ENCODE data around the gene CEMIP.

CEMIP gene

DNA sequence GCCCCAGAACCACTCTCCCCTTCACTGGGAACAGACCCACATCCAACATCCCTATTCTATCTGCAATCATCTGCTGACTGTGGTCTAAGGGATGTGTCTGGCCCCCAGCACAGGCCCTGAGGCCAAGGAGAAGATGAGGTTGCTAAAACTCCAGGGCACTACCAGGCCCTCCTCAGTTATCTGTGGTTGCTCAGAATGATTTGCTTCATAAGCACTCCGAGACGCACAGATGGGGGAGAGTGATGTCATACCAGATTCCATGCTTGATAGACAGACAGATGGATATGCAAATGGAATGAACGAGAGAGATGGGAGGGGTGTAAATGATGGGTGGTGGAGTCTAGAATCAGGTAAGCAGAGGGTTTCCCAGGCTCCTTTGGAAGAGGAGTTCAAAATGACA is 57.8 kb downstream of the CEMIP start:
- no peaks in the 10 kb centered on the region for H3K36me3 Mint-ChIP-seq (ENCODE audit: insufficient read depth)
- DNase-seq (ENCODE audit: low spot score in 2 of 2): no peak
- H3K27ac Mint-ChIP-seq (ENCODE audit: low read depth): no peak overlapping the region
- H3K4me3 Mint-ChIP-seq: no peak overlapping the region
- H3K9me3 Mint-ChIP-seq: no peaks in the 10 kb centered on the region
- ATAC-seq (replicated peaks; ENCODE audit: extremely low read depth, poor library complexity, severe bottlenecking): no peak
- peaks cover 40% of the 10 kb centered on the region for H3K27me3 Mint-ChIP-seq
- H3K4me1 Mint-ChIP-seq: no peaks in the 10 kb centered on the region

DNA sequence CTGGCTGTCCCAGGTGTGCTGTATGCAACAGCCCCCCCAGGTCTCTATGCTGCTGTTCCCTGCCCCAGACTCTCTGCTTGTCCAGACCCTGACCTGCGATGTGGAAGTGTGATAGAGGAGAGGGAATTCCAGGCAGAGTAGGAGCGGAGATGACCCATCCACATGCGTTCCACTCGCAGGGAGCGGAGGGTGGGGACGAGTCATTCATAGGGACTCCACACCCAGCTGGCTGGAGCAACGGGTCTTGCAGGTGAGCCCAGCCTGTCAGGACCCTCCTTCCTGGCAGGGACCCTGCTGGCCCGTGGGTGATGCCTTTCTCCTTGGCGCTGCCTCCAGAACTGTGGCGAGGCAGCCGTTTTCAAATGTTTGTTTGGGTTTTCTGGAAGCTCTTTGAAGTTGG is 58.8 kb downstream of the CEMIP start:
- H3K4me3 Mint-ChIP-seq: no peak overlapping the region

DNA sequence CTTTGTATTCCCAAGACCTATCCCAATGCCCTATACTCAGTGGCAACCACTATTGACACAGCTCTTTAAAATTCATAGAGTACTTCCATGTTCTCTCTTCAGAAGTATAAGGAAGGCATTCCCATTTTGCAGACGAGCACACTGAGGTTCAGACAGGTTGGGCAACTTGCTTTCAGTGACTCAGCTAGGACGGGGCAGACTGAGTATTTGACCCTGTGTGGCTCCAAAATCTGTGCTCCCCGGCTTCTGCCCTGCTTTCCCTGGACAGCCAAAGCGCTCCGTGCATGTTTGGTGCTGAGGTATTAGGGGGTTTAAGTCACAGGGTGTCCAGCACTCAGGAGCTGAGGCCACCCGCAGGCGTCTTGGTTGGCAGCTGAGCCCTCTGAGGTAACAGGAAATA is 59.5 kb downstream of the CEMIP start:
- Mint-ChIP-seq H3K9me3 (no peaks in the 10 kb centered on the region), H3K27ac (ENCODE audit: low read depth) (no peak overlapping the region), H3K4me3 (no peak overlapping the region), H3K4me1 (no peaks in the 10 kb centered on the region), H3K27me3 (peaks cover 50% of the 10 kb centered on the region), H3K36me3 (ENCODE audit: insufficient read depth) (no peaks in the 10 kb centered on the region)
- ATAC-seq (replicated peaks; ENCODE audit: extremely low read depth, poor library complexity, severe bottlenecking) (no peak), DNase-seq (ENCODE audit: low spot score in 2 of 2) (no peak)

More for the DNA sequence above, 58.8 kb downstream of the CEMIP start:
- Mint-ChIP-seq H3K9me3 (no peaks in the 10 kb centered on the region), H3K27me3 (peaks cover 49% of the 10 kb centered on the region), H3K36me3 (ENCODE audit: insufficient read depth) (no peaks in the 10 kb centered on the region), H3K27ac (ENCODE audit: low read depth) (no peak overlapping the region), H3K4me1 (no peaks in the 10 kb centered on the region)
- ATAC-seq (replicated peaks; ENCODE audit: extremely low read depth, poor library complexity, severe bottlenecking): no peak
- no peak for DNase-seq (ENCODE audit: low spot score in 2 of 2)

DNA sequence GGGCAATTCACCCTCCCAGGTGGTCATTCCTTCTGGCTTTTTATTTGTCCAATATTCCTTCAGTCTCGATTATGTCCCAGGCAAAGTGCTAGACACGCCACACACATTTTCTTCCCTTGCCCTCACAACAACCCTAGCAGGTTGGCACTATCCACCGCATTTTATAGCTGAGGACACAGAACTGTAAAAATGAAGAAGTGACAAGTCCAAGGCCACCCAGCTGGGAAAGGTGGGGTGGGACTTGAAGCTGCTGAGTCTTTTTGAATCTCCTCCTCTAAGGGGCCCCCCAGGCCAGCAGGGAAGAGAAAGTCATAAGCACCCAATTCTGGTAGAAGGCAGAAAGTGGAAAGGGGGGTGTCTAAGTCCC is 60.6 kb downstream of the CEMIP start:
- H3K27ac Mint-ChIP-seq (ENCODE audit: low read depth): no peak overlapping the region

DNA sequence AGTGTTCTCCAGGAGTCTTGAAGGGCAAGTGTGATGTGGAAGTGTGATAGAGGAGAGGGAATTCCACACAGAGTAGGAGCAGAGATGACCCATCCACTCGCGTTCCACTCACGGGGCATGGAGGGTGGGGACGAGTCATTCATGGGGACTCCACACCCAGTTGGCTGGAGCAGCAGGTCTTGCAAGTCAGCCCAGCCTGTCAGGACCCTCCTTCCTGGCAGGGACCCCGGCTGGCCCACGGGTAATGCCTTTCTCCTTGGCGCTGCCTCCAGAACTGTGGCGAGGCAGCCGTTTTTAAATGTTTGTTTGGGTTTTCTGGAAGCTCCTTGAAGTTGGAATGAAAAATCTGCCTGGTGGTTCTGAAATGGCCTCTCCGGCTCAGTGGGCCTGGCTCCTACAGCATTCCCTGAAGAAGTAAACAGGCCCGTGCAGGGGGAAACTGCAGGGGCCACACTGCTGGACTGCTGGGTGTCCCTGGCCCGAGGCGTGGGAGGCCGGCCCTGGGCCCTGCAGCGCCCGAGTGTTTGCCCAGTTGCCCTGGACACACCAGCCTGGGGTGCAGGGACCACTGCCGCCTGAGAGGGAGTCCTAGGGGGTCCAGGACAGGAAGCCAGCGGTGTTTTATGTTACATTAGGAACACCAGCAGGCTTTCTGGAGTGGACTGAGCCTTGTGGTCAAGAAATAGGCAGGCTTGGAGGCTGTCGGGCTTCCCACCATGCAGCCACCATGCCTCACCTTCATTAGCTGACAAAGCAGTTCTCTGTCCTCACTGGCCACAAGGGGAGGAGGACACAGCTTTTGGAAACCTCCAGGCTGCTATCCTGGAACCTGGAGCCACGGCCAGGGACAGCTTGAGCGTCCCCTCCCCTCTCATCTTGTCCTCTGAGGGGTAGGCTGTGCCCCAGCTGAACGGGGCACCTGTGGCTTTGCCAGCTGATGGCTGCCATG is 61.3 kb downstream of the CEMIP start:
- Mint-ChIP-seq H3K4me3 (no peak overlapping the region), H3K27me3 (peaks cover 54% of the 10 kb centered on the region), H3K36me3 (ENCODE audit: insufficient read depth) (no peaks in the 10 kb centered on the region), H3K27ac (ENCODE audit: low read depth) (no peak overlapping the region), H3K9me3 (no peaks in the 10 kb centered on the region), H3K4me1 (no peaks in the 10 kb centered on the region)
- ATAC-seq (replicated peaks; ENCODE audit: extremely low read depth, poor library complexity, severe bottlenecking) (no peak), DNase-seq (ENCODE audit: low spot score in 2 of 2) (no peak)

More for the DNA sequence above, 60.6 kb downstream of the CEMIP start:
- no peak for DNase-seq (ENCODE audit: low spot score in 2 of 2)
- no peaks in the 10 kb centered on the region for H3K36me3 Mint-ChIP-seq (ENCODE audit: insufficient read depth)
- H3K4me1 Mint-ChIP-seq: no peaks in the 10 kb centered on the region
- no peak for ATAC-seq (replicated peaks; ENCODE audit: extremely low read depth, poor library complexity, severe bottlenecking)
- peaks cover 50% of the 10 kb centered on the region for H3K27me3 Mint-ChIP-seq
- H3K4me3 Mint-ChIP-seq: no peak overlapping the region
- H3K9me3 Mint-ChIP-seq: no peaks in the 10 kb centered on the region

DNA sequence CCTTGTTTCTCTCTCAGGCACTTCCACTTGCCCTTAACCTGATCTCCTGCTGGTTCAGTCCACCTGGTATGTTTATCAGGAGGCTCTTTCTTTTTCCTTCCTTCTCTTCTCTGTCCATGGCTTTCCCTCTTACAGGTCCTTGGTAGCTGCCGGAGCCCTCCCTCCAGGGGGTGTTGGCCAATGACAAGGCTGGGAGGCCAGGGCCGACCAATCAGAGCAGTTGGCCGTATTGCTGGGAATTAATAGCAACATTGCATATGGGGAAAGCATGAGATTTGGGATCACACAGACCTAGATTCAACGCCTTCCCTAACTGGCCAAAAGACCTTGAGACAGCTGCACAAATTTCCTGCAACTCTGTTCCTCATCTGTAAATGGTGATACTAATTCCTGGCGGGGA is 62.4 kb downstream of the CEMIP start:
- Mint-ChIP-seq H3K27ac (ENCODE audit: low read depth) (no peak overlapping the region), H3K9me3 (no peaks in the 10 kb centered on the region), H3K4me3 (no peak overlapping the region), H3K27me3 (peaks cover 65% of the 10 kb centered on the region), H3K36me3 (ENCODE audit: insufficient read depth) (no peaks in the 10 kb centered on the region), H3K4me1 (no peaks in the 10 kb centered on the region)
- DNase-seq (ENCODE audit: low spot score in 2 of 2) (no peak), ATAC-seq (replicated peaks; ENCODE audit: extremely low read depth, poor library complexity, severe bottlenecking) (no peak)

DNA sequence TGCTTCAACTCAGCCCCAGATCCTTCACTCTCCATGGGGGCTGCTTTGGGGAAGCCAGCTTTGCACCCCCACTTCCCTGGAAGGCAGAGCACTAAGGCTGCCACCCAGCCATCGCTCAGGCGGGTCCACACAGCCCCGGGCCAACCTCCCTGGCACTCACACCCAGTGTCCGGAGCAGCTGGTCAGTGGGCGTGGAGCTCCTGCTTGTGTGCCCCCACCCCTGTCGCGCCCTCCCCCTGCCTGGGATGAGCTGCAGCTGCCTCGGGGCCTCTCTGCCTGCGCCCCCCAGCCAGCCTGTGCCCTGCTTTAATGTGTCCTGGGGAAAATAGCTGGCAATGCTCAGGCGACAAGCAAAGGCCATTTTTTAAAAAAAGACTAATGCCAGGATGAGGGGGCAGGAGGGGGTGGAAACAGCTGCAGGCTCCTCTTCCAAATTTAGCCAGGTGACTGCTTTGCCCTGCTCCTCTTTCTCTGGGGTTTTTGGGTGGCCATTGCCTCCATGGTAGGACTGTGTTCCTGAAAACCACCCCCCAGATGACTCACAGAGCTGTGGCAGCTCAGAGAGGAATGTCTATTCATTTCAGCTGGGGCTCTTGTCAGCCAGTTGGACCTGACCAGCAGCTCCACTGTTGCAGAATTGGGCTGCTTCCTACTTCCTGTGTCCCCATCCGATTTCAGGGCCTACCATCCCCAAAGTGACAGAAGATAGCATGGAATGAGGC is 65.0 kb downstream of the CEMIP start:
- H3K36me3 Mint-ChIP-seq (ENCODE audit: insufficient read depth): peaks cover under 1% of the 10 kb centered on the region
- no peaks in the 10 kb centered on the region for H3K4me1 Mint-ChIP-seq
- no peaks in the 10 kb centered on the region for H3K9me3 Mint-ChIP-seq
- ATAC-seq (replicated peaks; ENCODE audit: extremely low read depth, poor library complexity, severe bottlenecking) (no peak), DNase-seq (ENCODE audit: low spot score in 2 of 2) (no peak)
- H3K27me3 Mint-ChIP-seq: peaks cover 68% of the 10 kb centered on the region
- H3K4me3 Mint-ChIP-seq: no peak overlapping the region
- no peak overlapping the region for H3K27ac Mint-ChIP-seq (ENCODE audit: low read depth)

DNA sequence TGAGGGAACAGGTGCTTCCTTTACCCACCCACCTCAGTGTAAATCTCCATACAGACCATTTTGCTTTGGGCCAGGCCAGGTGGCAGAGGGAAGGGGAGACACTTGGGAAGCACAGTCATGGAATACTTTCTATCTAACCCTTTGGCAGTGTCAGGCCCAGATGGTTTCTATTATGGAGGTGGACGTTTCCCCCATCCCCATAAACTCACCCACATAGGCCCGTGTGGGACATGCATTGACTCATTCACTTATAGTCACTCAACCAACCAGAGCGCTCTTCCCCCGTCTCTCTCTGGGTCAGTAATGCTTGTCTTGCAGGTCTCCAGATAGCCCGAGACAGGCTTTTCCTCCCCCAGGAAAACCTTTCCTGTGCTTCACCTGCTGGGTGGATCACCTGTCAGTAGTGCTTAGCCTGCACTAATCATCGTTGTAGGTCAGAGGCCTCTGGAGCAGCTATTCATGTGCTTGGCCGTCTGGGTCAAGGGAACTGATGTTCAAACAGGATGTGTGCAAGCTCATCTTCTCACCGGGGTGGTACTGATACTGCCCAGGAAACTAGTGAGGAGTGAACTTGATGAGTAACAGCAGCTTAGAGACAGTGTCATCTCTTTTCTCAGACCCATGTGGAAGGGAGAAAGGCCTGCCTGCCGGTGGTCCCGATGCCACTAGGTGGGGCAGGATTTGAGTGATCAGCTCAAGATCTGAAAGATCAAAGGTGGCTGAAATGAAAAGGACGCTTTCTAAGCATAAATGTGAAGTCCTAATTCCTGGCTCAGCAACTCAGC is 67.1 kb downstream of the CEMIP start:
- ATAC-seq (replicated peaks; ENCODE audit: extremely low read depth, poor library complexity, severe bottlenecking) (no peak), DNase-seq (ENCODE audit: low spot score in 2 of 2) (no peak)
- Mint-ChIP-seq H3K36me3 (ENCODE audit: insufficient read depth) (peaks cover 2% of the 10 kb centered on the region), H3K27me3 (peaks cover 75% of the 10 kb centered on the region), H3K4me3 (no peak overlapping the region), H3K9me3 (no peaks in the 10 kb centered on the region), H3K4me1 (no peaks in the 10 kb centered on the region), H3K27ac (ENCODE audit: low read depth) (no peak overlapping the region)

DNA sequence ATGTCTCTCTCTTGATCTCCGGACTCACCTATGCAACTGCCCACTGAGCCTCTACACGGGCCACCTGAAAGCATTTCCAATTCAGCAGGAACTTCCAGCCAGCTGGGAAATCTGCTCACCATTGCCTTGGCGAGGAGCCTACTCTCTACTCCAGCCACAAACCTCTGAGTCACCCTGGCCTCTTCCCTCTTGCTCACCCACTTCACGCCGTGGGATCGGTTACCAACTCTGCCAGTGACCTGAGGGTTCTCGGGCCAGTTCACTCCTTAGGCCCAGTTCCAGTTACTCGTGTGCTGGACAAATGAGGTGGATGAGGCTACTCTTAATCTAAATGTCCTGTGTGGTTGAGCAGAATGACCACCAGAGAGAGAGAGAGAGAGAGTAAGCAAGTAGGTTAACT is 70.1 kb downstream of the CEMIP start:
- ATAC-seq (replicated peaks; ENCODE audit: extremely low read depth, poor library complexity, severe bottlenecking) (no peak), DNase-seq (ENCODE audit: low spot score in 2 of 2) (no peak)
- H3K4me1 Mint-ChIP-seq: no peaks in the 10 kb centered on the region
- H3K36me3 Mint-ChIP-seq (ENCODE audit: insufficient read depth): peaks cover 2% of the 10 kb centered on the region
- H3K27me3 Mint-ChIP-seq: peaks cover 71% of the 10 kb centered on the region
- no peaks in the 10 kb centered on the region for H3K9me3 Mint-ChIP-seq
- H3K27ac Mint-ChIP-seq (ENCODE audit: low read depth): no peak overlapping the region
- H3K4me3 Mint-ChIP-seq: no peak overlapping the region

DNA sequence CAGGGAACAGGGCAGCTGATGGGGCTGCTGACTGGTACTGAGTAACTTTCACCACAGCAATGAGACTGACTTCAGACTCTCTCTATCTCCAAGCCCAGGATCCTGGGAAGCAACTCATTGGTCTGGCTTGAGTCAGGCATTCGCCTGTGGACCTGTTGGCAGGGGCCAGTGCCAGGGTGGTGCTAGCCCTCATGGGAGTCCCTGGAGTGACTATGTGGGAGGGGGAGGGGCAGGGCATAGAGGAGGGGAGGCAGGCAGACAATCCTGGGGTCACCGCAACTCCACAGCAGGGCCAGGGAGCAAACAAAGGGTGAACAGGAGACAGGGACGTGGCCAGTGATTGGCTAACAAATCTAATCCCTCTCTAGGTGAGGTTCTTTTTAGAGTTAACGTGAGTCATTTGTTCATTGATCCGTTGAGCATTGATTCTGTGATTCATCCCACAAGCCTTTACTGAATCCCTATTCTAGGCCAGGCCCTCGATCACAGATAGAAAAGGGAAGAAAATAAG is 71.8 kb downstream of the CEMIP start:
- H3K27me3 Mint-ChIP-seq: peaks cover 61% of the 10 kb centered on the region
- no peak overlapping the region for H3K4me3 Mint-ChIP-seq
- H3K36me3 Mint-ChIP-seq (ENCODE audit: insufficient read depth): peaks cover 2% of the 10 kb centered on the region
- DNase-seq (ENCODE audit: low spot score in 2 of 2): no peak
- no peak for ATAC-seq (replicated peaks; ENCODE audit: extremely low read depth, poor library complexity, severe bottlenecking)
- no peaks in the 10 kb centered on the region for H3K9me3 Mint-ChIP-seq
- H3K27ac Mint-ChIP-seq (ENCODE audit: low read depth): no peak overlapping the region
- no peaks in the 10 kb centered on the region for H3K4me1 Mint-ChIP-seq

DNA sequence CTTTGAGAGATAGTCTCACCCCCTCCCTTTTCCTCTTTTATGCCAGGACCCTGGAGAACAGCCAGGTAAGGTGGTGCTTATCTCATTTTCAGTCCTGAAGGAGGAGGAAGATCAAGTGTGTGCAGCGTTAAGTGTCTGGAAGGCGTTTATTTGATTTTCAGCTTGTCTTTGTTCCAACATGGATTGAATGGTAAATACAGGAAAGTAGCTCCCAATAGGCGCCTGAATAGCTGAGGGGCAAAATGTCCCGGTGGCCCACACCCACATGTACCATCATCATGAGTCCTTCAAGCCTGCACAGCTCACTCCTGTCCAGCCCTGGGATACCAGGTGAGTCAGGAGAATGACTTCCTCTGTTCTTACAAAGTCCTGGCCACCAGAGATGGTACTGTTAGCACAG is 73.5 kb downstream of the CEMIP start:
- DNase-seq (ENCODE audit: low spot score in 2 of 2) (no peak), ATAC-seq (replicated peaks; ENCODE audit: extremely low read depth, poor library complexity, severe bottlenecking) (no peak)
- Mint-ChIP-seq H3K9me3 (no peaks in the 10 kb centered on the region), H3K27ac (ENCODE audit: low read depth) (no peak overlapping the region), H3K36me3 (ENCODE audit: insufficient read depth) (peaks cover 2% of the 10 kb centered on the region), H3K4me3 (no peak overlapping the region), H3K27me3 (peaks cover 44% of the 10 kb centered on the region), H3K4me1 (no peaks in the 10 kb centered on the region)

DNA sequence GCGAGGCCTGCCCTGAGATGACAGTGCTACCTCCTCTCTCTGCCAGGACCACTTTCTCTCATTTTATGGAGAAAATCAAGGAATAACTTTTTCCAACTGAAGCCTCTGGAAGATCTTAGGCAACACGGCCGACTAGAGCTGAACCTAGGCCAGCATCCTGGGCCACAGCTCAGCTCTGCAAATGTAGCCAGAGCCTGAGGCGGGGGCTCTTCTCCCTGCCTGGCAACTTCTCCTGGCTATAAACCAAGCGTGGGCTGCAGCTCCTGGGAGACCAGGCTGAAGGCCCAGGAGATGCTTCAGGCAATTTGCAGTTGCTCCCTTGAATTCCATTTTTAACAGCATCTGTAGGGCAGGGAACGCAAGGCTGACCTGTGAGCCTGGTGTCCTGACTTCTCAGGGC is 74.9 kb downstream of the CEMIP start:
- H3K9me3 Mint-ChIP-seq: no peaks in the 10 kb centered on the region
- no peak overlapping the region for H3K27ac Mint-ChIP-seq (ENCODE audit: low read depth)
- peaks cover 38% of the 10 kb centered on the region for H3K27me3 Mint-ChIP-seq
- no peaks in the 10 kb centered on the region for H3K4me1 Mint-ChIP-seq
- no peak overlapping the region for H3K4me3 Mint-ChIP-seq
- ATAC-seq (replicated peaks; ENCODE audit: extremely low read depth, poor library complexity, severe bottlenecking) (no peak), DNase-seq (ENCODE audit: low spot score in 2 of 2) (no peak)
- peaks cover 2% of the 10 kb centered on the region for H3K36me3 Mint-ChIP-seq (ENCODE audit: insufficient read depth)
